ENCODE results near the gene HDLBP. TPM values are rescaled to one million over a fixed set of nuclear protein-coding genes. Genes with fewer than 3 reads are reported as not detected.

HDLBP gene
- total RNA-seq, 1 donor from 2014 or later: 420 TPM

GRCh38 chr2:241268306-241268705 lies 47.2 kb downstream of the HDLBP start:
- ATAC-seq: no peak
- intact Hi-C loops (cut with micrococcal nuclease): no loop called here

GRCh38 chr2:241267249-241268067 lies 48.0 kb downstream of the HDLBP start:
- ATAC-seq: no peak
- DNase-seq: no peak
- intact Hi-C loops (cut with micrococcal nuclease): no loop called here

More at GRCh38 chr2:241268306-241268705, 47.2 kb downstream of the HDLBP start:
- DNase-seq: no peak

- intact Hi-C loops (cut with micrococcal nuclease): no loop called here
- DNase-seq (no peak), ATAC-seq (no peak)
These were observed 50.0 kb downstream of the HDLBP start for GRCh38 chr2:241265506-241265905.

GRCh38 chr2:241263061-241263460 lies 52.4 kb downstream of the HDLBP start:
- no peak for DNase-seq
- intact Hi-C loops (cut with micrococcal nuclease): no loop called here
- no peak for ATAC-seq

GRCh38 chr2:241261628-241262027 lies 53.8 kb downstream of the HDLBP start:
- intact Hi-C loops (cut with micrococcal nuclease): no loop called here
- DNase-seq (no peak), ATAC-seq (no peak)

- intact Hi-C loops (cut with micrococcal nuclease): no loop called here
These were observed 54.6 kb downstream of the HDLBP start for GRCh38 chr2:241260911-241261310.

GRCh38 chr2:241258505-241259280 lies 56.8 kb downstream of the HDLBP start:
- intact Hi-C loops (cut with micrococcal nuclease): no loop called here
- ATAC-seq: no peak
- DNase-seq: no peak

More at GRCh38 chr2:241260911-241261310, 54.6 kb downstream of the HDLBP start:
- no peak for DNase-seq
- no peak for ATAC-seq

- ATAC-seq: no peak
- intact Hi-C loops (cut with micrococcal nuclease): no loop called here
- DNase-seq: no peak
These were observed 57.9 kb downstream of the HDLBP start for GRCh38 chr2:241257419-241258032.

- DNase-seq: no peak
- ATAC-seq: no peak
- intact Hi-C loops (cut with micrococcal nuclease): no loop called here
These were observed 59.3 kb downstream of the HDLBP start for GRCh38 chr2:241256168-241256545.

GRCh38 chr2:241255542-241256167 lies 59.8 kb downstream of the HDLBP start:
- ATAC-seq (no peak), DNase-seq (no peak)
- intact Hi-C loops (cut with micrococcal nuclease): no loop called here

GRCh38 chr2:241254904-241255351 lies 60.5 kb downstream of the HDLBP start:
- intact Hi-C loops (cut with micrococcal nuclease): no loop called here
- DNase-seq (no peak), ATAC-seq (no peak)

GRCh38 chr2:241252778-241253475 lies 62.5 kb downstream of the HDLBP start:
- intact Hi-C loops (cut with micrococcal nuclease): no loop called here
- no peak for ATAC-seq

GRCh38 chr2:241249654-241250053 lies 65.8 kb downstream of the HDLBP start:
- DNase-seq: no peak
- intact Hi-C loops (cut with micrococcal nuclease): no loop called here
- ATAC-seq: no peak

More at GRCh38 chr2:241252778-241253475, 62.5 kb downstream of the HDLBP start:
- DNase-seq: no peak

- intact Hi-C loops (cut with micrococcal nuclease): no loop called here
- ATAC-seq: peak; percentile 12
- DNase-seq: no peak
These were observed 66.6 kb downstream of the HDLBP start for GRCh38 chr2:241248897-241249296.

GRCh38 chr2:241248289-241248688 lies 67.2 kb downstream of the HDLBP start:
- intact Hi-C loops (cut with micrococcal nuclease): no loop called here
- no peak for DNase-seq
- ATAC-seq: no peak

GRCh38 chr2:241244368-241244767 lies 71.1 kb downstream of the HDLBP start:
- intact Hi-C loops (cut with micrococcal nuclease): no loop called here
- DNase-seq (no peak), ATAC-seq (no peak)

GRCh38 chr2:241242306-241242705 lies 73.2 kb downstream of the HDLBP start:
- DNase-seq (no peak), ATAC-seq (no peak)
- intact Hi-C loops (cut with micrococcal nuclease): no loop called here

GRCh38 chr2:241241669-241242068 lies 73.8 kb downstream of the HDLBP start:
- intact Hi-C loops (cut with micrococcal nuclease): no loop called here
- no peak for ATAC-seq
- no peak for DNase-seq
